GM11168 (cell line): ENCODE data around the gene XPNPEP1.
"Not testable (repeated sequence)": the region's sequence is repeated elsewhere in the genome, so short reads cannot be mapped to it uniquely, and the experiment has no call there.

ENCODE experiments used
- in situ Hi-C: fragments of 300-500 bp; cut with MboI; formaldehyde crosslinking; loops from one replicate; pipeline ENCODE4 v1.12.0; 2022; ENCODE audit warnings: low sequenced_read_pairs; ENCODE audit not compliant: unreplicated experiment

XPNPEP1 gene

GRCh38 chr10:109926061-109926745, 2.9 kb upstream of the XPNPEP1 start:
- in situ Hi-C loops: no loop called here

- in situ Hi-C loops: no loop called here
Observed at GRCh38 chr10:109924967-109925620, 1.8 kb upstream of the XPNPEP1 start.

- in situ Hi-C loops: no loop called here
Observed at GRCh38 chr10:109924087-109924486, 776 bp upstream of the XPNPEP1 start.

GRCh38 chr10:109922358-109922975, 844 bp downstream of the XPNPEP1 start:
- in situ Hi-C loops: no loop called here

GRCh38 chr10:109920016-109920415, 3.3 kb downstream of the XPNPEP1 start:
- in situ Hi-C loops: no loop called here

- in situ Hi-C loops: no loop called here
Observed at GRCh38 chr10:109919220-109919619, 4.1 kb downstream of the XPNPEP1 start.

GRCh38 chr10:109918707-109919106, 4.6 kb downstream of the XPNPEP1 start:
- in situ Hi-C loops: not testable (repeated sequence)

GRCh38 chr10:109915566-109915965, 7.7 kb downstream of the XPNPEP1 start:
- in situ Hi-C loops: no loop called here

GRCh38 chr10:109914966-109915365, 8.3 kb downstream of the XPNPEP1 start:
- in situ Hi-C loops: no loop called here

GRCh38 chr10:109913306-109913892, 9.9 kb downstream of the XPNPEP1 start:
- in situ Hi-C loops: no loop called here

GRCh38 chr10:109912335-109913281, 10.7 kb downstream of the XPNPEP1 start:
- in situ Hi-C loops: no loop called here

- in situ Hi-C loops: no loop called here
Observed at GRCh38 chr10:109911903-109912302, 11.4 kb downstream of the XPNPEP1 start.

GRCh38 chr10:109906316-109906715, 17.0 kb downstream of the XPNPEP1 start:
- in situ Hi-C loops: no loop called here

GRCh38 chr10:109904397-109904796, 18.9 kb downstream of the XPNPEP1 start:
- in situ Hi-C loops: no loop called here

- in situ Hi-C loops: no loop called here
Observed at GRCh38 chr10:109902992-109903947, 20.0 kb downstream of the XPNPEP1 start.

GRCh38 chr10:109899356-109900331, 23.7 kb downstream of the XPNPEP1 start:
- in situ Hi-C loops: no loop called here

GRCh38 chr10:109898666-109899355, 24.5 kb downstream of the XPNPEP1 start:
- in situ Hi-C loops: no loop called here
